Vagina (tissue), 2 donors: Measurements from ENCODE around the gene ITM2C. TPM values are rescaled to one million over a fixed set of nuclear protein-coding genes. Genes with fewer than 3 reads are reported as not detected.

ENCODE experiments used
- DNase-seq, 2 donors: peaks; one replicate each; pipeline ENCODE4 v3.0.0-alpha.2; 2017; ENCODE audit errors: extremely low spot score in 2 of 2
- H3K27ac ChIP-seq: fragments of 200-600 bp; sonication (generic); one replicate; pipeline ENCODE4 v1.5.1; 2019
- H3K27me3 ChIP-seq: fragments of 200-600 bp; sonication (generic); one replicate; pipeline ENCODE4 v1.5.1; 2019
- H3K36me3 ChIP-seq, 2 donors: fragments of 200-600 bp; sonication (generic); one replicate each; pipeline ENCODE4 v1.5.1; 2017 to 2019
- H3K4me1 ChIP-seq: fragments of 200-600 bp; sonication (generic); one replicate; pipeline ENCODE4 v1.5.1; 2019
- H3K4me3 ChIP-seq, 2 donors: fragments of 200-600 bp; sonication (generic); 1 replicate in 1 of 2; 2 replicates in 1 of 2; pipeline ENCODE4 v1.5.1; 2016 to 2019
- H3K9me3 ChIP-seq: fragments of 200-600 bp; sonication (generic); one replicate; pipeline ENCODE4 v1.5.1; 2019
- CTCF ChIP-seq, 3 experiments: fragments of 450-650 bp in 2 of 3; fragments of 200-600 bp in 1 of 3; sonication (generic) in 1 of 3; IDR thresholded peaks; one replicate each; pipeline ENCODE4 v1.5.1; 2017 to 2019; ENCODE audit warnings: antibody characterized with exemption in 3 of 3, mild to moderate bottlenecking in 2 of 3, moderate library complexity in 2 of 3
- POLR2A ChIP-seq, 2 donors: fragments of 450-650 bp; IDR thresholded peaks; one replicate each; pipeline ENCODE4 v1.6.1; 2017; ENCODE audit warnings: antibody characterized with exemption in 2 of 2, mild to moderate bottlenecking in 2 of 2, moderate library complexity in 2 of 2
- POLR2AphosphoS5 ChIP-seq, 2 donors: sonication (generic); formaldehyde crosslinking; IDR thresholded peaks; one replicate each; pipeline ENCODE4 v1.9.0; 2017; ENCODE audit warnings: antibody characterized with exemption in 2 of 2, mild to moderate bottlenecking in 2 of 2, low read depth in 1 of 2; ENCODE audit not compliant: insufficient read depth in 1 of 2
- intact Hi-C: fragments of 100-400 bp; cut with DNase I; formaldehyde crosslinking; loops from one replicate; pipeline ENCODE4 v1.15.1; 2023
- total RNA-seq: library from RNA; depleted of rRNA; stranded (reverse); fragments of >200 nt; gene quantifications from one replicate; pipeline ENCODE4 v1.2.3, GENCODE V29; 2016

ITM2C gene
- total RNA-seq, 1 donor from 2014 or later, result 86.2 TPM

GRCh38 chr2:230907361-230908091 is 42.8 kb downstream of the ITM2C start:
- no peak for TF ChIP-seq POLR2AphosphoS5 (IDR thresholded peaks at IDR 0.05; ENCODE audit: insufficient read depth in 1 of 2, low read depth in 1 of 2)
- TF ChIP-seq CTCF (IDR thresholded peaks at IDR 0.05), result no peak
- no peak for TF ChIP-seq POLR2A (IDR thresholded peaks at IDR 0.05)
- Histone ChIP-seq H3K27me3 (no peaks in the 10 kb centered on the region), H3K36me3 (no peaks in the 10 kb centered on the region), H3K9me3 (no peaks in the 10 kb centered on the region), H3K4me3 (peak overlapping the region in 1 of 2 donors; percentile 3), H3K4me1 (peaks cover 8% of the 10 kb centered on the region), H3K27ac (no peak overlapping the region)
- intact Hi-C loops, result no loop called here
- peak; percentile 34 to 55 for DNase-seq

GRCh38 chr2:230908092-230908594 is 43.4 kb downstream of the ITM2C start:
- Histone ChIP-seq H3K9me3 (no peaks in the 10 kb centered on the region), H3K4me3 (peak overlapping the region in 1 of 2 donors; percentile 3), H3K4me1 (peaks cover 8% of the 10 kb centered on the region), H3K27me3 (no peaks in the 10 kb centered on the region), H3K27ac (no peak overlapping the region), H3K36me3 (no peaks in the 10 kb centered on the region)
- no peak for TF ChIP-seq CTCF (IDR thresholded peaks at IDR 0.05)
- TF ChIP-seq POLR2A (IDR thresholded peaks at IDR 0.05), result no peak
- no peak for TF ChIP-seq POLR2AphosphoS5 (IDR thresholded peaks at IDR 0.05; ENCODE audit: insufficient read depth in 1 of 2, low read depth in 1 of 2)
- no peak for DNase-seq
- intact Hi-C loops, result no loop called here

DNA sequence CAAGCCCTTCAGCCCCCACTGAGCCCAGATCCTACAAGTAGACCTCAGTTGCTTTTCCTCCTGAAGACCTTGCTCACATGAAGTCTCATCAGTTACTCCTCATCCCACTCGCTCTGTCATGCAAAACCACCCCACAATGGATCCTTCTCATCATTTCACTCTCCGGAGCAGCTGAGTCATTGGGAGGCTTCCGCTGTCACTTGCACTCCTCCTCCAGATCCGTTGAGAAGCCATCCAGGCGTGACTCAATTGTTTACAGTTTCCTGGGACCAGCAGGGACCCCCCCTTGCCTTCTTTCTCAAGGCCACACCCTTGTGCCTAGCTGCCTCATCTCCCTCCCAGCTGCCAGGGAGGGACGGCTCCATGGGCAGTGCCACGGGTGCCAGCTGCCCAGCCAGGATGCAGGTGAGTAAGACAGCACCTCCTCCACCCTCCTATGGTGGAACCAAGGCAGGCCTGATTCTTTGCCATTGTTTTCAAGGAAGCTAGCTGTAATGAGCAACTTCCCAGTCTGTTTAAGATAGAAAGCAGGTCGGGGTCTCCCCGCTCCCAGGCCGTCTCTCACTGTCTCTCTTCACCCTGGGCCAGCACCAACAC is 44.0 kb downstream of the ITM2C start:
- Histone ChIP-seq H3K4me3 (no peak overlapping the region), H3K9me3 (no peaks in the 10 kb centered on the region), H3K4me1 (peaks cover 8% of the 10 kb centered on the region), H3K27ac (no peak overlapping the region), H3K27me3 (no peaks in the 10 kb centered on the region), H3K36me3 (no peaks in the 10 kb centered on the region)
- DNase-seq, result no peak
- TF ChIP-seq POLR2AphosphoS5 (IDR thresholded peaks at IDR 0.05; ENCODE audit: insufficient read depth in 1 of 2, low read depth in 1 of 2) (no peak), POLR2A (IDR thresholded peaks at IDR 0.05) (no peak)
- intact Hi-C loops, result no loop called here

- H3K9me3 ChIP-seq, result no peaks in the 10 kb centered on the region
- peaks cover 8% of the 10 kb centered on the region for H3K4me1 ChIP-seq
- H3K36me3 ChIP-seq, result no peaks in the 10 kb centered on the region
- no peak for DNase-seq
- H3K4me3 ChIP-seq, result no peak overlapping the region
- no peak for TF ChIP-seq POLR2A (IDR thresholded peaks at IDR 0.05)
- TF ChIP-seq POLR2AphosphoS5 (IDR thresholded peaks at IDR 0.05; ENCODE audit: insufficient read depth in 1 of 2, low read depth in 1 of 2), result no peak
- no peak for TF ChIP-seq CTCF (IDR thresholded peaks at IDR 0.05)
- intact Hi-C loops, result no loop called here
- H3K27me3 ChIP-seq, result no peaks in the 10 kb centered on the region
- H3K27ac ChIP-seq, result no peak overlapping the region
Observed at GRCh38 chr2:230909841-230910545, 45.3 kb downstream of the ITM2C start.

- DNase-seq, result no peak
- H3K36me3 ChIP-seq, result no peaks in the 10 kb centered on the region
- no peaks in the 10 kb centered on the region for H3K9me3 ChIP-seq
- H3K4me1 ChIP-seq, result peaks cover 8% of the 10 kb centered on the region
- no peak overlapping the region for H3K27ac ChIP-seq
- H3K4me3 ChIP-seq, result no peak overlapping the region
- intact Hi-C loops, result no loop called here
- TF ChIP-seq CTCF (IDR thresholded peaks at IDR 0.05) (no peak), POLR2AphosphoS5 (IDR thresholded peaks at IDR 0.05; ENCODE audit: insufficient read depth in 1 of 2, low read depth in 1 of 2) (no peak), POLR2A (IDR thresholded peaks at IDR 0.05) (no peak)
- H3K27me3 ChIP-seq, result no peaks in the 10 kb centered on the region
Observed at GRCh38 chr2:230910546-230911177, 45.9 kb downstream of the ITM2C start.
